GM10248 (cell line): Measurements from ENCODE around the gene SYCE3.

Experiments
- CTCF ChIA-PET: fragments of 300-600 bp; sonication (Branson Sonifier 250); formaldehyde crosslinking; extraction: SDS; loops from one replicate; lab custom pipeline; 2021; ENCODE audit warnings: antibody characterized with exemption; lab: Yijun Ruan, JAX
- POLR2A ChIA-PET: fragments of 350-650 bp; sonication (Branson Sonifier 250); formaldehyde crosslinking; extraction: SDS; loops from one replicate; lab custom pipeline; 2020; ENCODE audit warnings: antibody characterized with exemption; lab: Yijun Ruan, JAX
- DNase-seq: peaks from one replicate; pipeline ENCODE4 v3.0.0; 2012; ENCODE audit errors: extremely low spot score
- TF ChIP-seq, protein P1 (sequence below): IDR thresholded peaks from 2 replicates; pipeline ENCODE4 v1.5.1; 2012; ENCODE audit warnings: mild to moderate bottlenecking, low read depth; ENCODE audit errors: extremely low read depth, missing control alignments, control extremely low read depth

The SYCE3 gene

DNA sequence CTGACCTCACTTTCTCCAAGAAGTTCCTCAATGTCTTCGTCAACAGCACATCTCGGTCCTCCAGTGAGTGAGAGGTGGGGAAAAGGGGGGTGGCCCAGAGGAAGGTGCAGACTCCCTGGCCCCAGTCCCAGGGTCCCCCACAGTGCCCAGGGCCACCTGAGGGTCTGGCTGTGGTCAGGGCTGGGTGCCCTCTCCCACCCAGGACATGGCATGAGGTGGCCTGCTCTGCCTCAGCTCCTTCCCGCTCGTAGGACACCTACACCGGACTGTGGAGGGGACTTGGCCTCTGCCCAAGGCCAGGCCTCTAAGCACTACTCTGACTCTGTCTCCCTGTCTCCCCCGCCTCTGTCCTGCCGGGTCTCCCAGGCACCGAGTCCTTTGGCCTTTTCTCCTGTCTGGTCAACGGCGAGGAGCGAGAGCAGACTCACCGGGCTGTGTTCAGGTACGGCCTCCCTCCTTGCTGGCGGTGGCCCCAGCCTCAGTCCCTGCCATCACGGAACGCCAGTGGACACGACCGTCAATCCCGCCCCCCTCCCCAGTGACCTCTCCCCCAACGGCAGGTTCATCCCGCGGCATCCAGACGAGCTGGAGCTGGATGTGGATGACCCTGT is 42.4 kb upstream of the SYCE3 start:
- TF ChIP-seq, protein P1, sequence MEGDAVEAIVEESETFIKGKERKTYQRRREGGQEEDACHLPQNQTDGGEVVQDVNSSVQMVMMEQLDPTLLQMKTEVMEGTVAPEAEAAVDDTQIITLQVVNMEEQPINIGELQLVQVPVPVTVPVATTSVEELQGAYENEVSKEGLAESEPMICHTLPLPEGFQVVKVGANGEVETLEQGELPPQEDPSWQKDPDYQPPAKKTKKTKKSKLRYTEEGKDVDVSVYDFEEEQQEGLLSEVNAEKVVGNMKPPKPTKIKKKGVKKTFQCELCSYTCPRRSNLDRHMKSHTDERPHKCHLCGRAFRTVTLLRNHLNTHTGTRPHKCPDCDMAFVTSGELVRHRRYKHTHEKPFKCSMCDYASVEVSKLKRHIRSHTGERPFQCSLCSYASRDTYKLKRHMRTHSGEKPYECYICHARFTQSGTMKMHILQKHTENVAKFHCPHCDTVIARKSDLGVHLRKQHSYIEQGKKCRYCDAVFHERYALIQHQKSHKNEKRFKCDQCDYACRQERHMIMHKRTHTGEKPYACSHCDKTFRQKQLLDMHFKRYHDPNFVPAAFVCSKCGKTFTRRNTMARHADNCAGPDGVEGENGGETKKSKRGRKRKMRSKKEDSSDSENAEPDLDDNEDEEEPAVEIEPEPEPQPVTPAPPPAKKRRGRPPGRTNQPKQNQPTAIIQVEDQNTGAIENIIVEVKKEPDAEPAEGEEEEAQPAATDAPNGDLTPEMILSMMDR: no peak
- POLR2A ChIA-PET: no interaction called here
- DNase-seq: no peak
- CTCF ChIA-PET: interaction anchor here (3.8 kb wide), 1 partner anchor 16 kb away, joined by 25 read pairs; no protein-coding TSS in a partner anchor

DNA sequence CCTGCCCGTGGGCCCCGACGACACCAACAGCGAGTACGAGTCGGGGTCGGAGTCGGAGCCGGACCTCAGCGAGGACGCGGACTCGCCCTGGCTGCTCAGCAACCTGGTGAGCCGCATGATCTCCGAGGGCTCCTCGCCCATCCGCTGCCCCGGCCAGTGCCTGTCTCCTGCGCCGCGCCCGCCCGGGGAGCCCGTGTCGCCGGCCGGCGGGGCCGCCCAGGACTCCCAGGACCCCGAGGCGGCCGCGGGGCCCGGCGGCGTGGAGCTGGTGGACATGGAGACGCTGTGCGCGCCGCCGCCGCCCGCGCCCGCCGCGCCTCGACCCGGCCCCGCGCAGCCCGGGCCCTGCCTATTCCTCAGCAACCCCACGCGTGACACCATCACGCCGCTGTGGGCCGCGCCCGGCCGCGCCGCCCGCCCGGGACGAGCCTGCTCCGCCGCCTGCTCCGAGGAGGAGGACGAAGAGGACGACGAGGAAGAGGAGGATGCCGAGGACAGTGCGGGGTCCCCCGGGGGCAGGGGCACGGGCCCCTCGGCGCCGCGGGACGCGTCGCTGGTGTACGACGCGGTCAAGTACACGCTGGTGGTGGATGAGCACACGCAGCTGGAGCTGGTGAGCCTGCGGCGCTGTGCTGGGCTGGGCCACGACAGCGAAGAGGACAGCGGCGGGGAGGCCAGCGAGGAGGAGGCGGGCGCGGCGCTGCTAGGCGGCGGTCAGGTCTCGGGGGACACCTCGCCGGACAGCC is 41.7 kb upstream of the SYCE3 start:
- ChIA-PET POLR2A (no interaction called here), CTCF (interaction anchor here (2.1 kb wide), 1 partner anchor 17 kb away, joined by 5 read pairs; no protein-coding TSS in a partner anchor)
- TF ChIP-seq, protein P1: no peak
- DNase-seq: no peak

DNA sequence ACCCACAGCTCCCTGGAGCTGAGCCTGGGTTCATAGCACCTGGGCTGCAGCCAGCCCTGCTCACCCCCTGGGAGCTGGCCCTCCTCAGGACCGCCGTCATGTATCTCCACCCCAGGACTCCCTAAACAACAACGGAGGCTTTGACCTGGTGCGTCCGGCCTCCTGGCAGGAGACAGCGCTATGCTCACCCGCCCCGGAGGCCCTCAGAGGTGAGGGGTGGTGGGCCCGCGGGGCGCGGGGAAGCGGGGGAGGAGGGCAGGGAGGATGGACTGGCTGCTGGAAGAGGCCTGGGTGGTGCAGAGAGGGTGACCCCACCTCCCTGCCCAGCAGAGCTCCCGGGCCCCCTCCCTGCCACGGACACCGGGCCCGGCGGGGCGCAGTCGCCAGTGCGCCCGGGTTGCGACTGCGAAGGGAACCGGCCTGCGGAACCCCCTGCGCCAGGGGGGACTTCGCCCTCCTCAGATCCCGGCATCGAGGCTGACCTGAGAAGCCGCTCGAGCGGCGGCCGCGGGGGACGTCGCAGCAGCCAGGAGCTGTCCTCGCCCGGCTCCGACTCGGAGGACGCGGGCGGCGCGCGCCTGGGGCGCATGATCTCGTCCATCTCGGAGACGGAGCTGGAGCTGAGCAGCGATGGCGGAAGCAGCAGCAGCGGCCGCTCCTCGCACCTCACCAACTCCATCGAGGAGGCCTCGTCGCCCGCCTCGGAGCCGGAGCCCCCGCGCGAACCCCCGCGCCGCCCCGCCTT is 41.0 kb upstream of the SYCE3 start:
- ChIA-PET POLR2A (no interaction called here), CTCF (interaction anchor here (2.1 kb wide), 1 partner anchor 17 kb away, joined by 5 read pairs; no protein-coding TSS in a partner anchor)
- TF ChIP-seq, protein P1: no peak
- DNase-seq: no peak

DNA sequence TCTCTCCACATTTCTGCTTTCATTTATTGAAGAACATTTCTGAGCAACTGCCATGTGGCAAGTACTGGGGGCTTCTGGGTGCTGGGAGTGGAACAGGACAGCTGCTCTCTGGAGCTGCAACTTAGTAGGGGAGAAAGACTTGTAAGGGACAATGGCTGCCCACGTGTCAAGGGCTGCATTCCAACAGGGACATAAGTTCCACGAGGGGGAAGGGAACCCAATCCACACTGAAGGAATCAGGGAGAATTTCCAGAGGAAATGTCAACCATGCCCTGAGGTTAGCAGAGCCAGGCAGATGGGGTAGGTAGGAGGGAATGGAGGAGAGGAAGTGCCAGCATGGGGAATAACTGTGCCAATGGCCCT is 39.6 kb upstream of the SYCE3 start:
- POLR2A ChIA-PET: no interaction called here
- CTCF ChIA-PET: interaction anchor here (1.5 to 2.1 kb wide), 2 partner anchors 19 to 76 kb away, joined by 3 to 5 read pairs; partner anchors contain the start of gene SCO2

DNA sequence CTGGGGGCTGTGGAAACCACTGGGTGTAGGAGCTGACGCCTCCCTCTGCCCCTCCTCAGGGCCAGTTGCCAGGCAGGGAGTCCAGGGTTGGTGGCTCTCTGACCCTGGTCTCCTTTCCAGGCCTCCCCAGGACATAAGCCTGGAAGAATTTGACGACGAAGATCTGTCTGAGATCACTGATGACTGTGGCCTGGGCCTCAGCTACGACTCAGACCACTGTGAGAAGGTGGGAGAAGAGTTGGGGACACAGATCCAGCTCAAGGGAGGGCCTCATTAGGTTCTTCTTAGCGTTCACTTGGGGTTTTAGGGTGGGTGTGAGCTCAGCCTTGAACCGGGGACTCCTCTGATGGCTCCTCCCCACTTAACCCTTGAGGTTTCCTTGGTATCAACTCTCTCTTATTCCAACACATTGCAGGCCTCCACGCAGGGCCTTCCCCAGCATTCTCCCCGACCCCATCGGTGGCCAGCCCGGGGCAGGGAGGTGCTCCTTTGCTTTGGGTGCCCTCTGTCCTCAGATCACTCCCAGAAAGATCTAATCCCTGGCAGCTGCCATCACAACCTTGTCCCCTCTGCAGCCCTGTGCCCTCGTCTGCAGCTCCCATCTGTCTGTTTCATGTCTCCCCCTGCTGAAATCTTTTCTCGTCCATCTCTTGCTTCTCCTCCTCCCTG is 39.1 kb upstream of the SYCE3 start:
- ChIA-PET CTCF (interaction anchor here (1.5 kb wide), 1 partner anchor 76 kb away, joined by 3 read pairs; the partner anchor contains the start of gene SCO2), POLR2A (no interaction called here)
- no peak for DNase-seq
- TF ChIP-seq, protein P1: no peak

More for the DNA sequence above, 39.6 kb upstream of the SYCE3 start:
- TF ChIP-seq, protein P1: no peak
- no peak for DNase-seq
